ENCODE data around the gene RAB11FIP3. TPM values are rescaled to one million over a fixed set of nuclear protein-coding genes. Genes with fewer than 3 reads are reported as not detected.
A peak's percentile ranks its signal among the peaks of the same experiment; 100 is the strongest.
"Not testable (repeated sequence)": the region's sequence is repeated elsewhere in the genome, so short reads cannot be mapped to it uniquely, and the experiment has no call there.

The RAB11FIP3 gene, protein sequence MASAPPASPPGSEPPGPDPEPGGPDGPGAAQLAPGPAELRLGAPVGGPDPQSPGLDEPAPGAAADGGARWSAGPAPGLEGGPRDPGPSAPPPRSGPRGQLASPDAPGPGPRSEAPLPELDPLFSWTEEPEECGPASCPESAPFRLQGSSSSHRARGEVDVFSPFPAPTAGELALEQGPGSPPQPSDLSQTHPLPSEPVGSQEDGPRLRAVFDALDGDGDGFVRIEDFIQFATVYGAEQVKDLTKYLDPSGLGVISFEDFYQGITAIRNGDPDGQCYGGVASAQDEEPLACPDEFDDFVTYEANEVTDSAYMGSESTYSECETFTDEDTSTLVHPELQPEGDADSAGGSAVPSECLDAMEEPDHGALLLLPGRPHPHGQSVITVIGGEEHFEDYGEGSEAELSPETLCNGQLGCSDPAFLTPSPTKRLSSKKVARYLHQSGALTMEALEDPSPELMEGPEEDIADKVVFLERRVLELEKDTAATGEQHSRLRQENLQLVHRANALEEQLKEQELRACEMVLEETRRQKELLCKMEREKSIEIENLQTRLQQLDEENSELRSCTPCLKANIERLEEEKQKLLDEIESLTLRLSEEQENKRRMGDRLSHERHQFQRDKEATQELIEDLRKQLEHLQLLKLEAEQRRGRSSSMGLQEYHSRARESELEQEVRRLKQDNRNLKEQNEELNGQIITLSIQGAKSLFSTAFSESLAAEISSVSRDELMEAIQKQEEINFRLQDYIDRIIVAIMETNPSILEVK
- 10 to 100 TPM; 33.2 to 93.2 TPM for total RNA-seq

DNA sequence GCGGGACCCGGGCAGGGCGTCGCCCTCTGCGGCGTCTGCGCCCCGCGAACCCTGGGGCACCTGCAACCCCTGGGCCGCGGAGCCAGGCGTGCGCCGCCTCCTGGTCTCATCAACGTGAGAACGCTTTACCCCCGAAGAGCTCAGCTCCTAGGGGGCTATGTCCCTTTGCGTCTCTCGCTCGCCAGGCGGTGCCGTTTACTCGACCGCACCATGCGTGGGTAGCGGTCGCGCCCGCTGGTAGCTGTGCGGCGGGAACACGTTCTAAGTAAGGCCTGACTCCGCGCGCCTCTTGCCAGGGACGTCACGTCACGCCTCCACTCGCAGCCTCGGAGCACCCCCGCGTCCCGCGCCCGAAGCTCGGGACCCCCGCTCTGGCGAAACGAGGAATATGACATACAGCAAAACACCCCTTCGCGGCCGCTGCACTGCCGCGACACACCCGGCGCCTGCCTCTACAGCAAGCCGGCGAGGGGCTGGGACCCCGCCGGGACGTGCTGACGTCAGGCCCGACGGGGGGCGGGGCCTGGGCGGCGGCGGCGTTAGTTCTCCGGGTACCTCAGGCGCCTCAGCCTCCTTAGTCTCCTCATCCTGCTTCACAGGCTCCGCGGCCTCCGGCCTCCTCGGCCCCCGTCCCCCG lies at the start of gene RAB11FIP3:
Gene RAB11FIP3 (plus strand): TSS at position 568 of the 637 bp plus-strand sequence. CDS start 358 bp downstream, outside the sequence.
- Histone ChIP-seq H3K9me3 (no peaks in the 10 kb centered on the region), H3K27ac (peak within 1 kb of the TSS; percentile 90 to 96), H3K4me3 (peak within 1 kb of the TSS; percentile 54 to 62), H3K27me3 (replicated peaks; ENCODE audit: insufficient read depth) (no peaks in the 10 kb centered on the region), H3K36me3 (no peaks in the 10 kb centered on the region), H3K4me1 (replicated peaks) (peaks cover 7% of the 10 kb centered on the region)
- WGBS, result under 1% methylated on average over 45 of the region's 77 CpGs
- intact Hi-C loops (cut with DNase I), result loop anchor here (2.0 kb wide), 1 partner anchor 102 kb away; the partner anchor contains the start of gene CAPN15
- peak; percentile 78 for DNase-seq (ENCODE audit: low spot score)
- TF ChIP-seq POLR2A (IDR thresholded peaks at IDR 0.05), result peak; percentile 60
- TF ChIP-seq, protein P1, sequence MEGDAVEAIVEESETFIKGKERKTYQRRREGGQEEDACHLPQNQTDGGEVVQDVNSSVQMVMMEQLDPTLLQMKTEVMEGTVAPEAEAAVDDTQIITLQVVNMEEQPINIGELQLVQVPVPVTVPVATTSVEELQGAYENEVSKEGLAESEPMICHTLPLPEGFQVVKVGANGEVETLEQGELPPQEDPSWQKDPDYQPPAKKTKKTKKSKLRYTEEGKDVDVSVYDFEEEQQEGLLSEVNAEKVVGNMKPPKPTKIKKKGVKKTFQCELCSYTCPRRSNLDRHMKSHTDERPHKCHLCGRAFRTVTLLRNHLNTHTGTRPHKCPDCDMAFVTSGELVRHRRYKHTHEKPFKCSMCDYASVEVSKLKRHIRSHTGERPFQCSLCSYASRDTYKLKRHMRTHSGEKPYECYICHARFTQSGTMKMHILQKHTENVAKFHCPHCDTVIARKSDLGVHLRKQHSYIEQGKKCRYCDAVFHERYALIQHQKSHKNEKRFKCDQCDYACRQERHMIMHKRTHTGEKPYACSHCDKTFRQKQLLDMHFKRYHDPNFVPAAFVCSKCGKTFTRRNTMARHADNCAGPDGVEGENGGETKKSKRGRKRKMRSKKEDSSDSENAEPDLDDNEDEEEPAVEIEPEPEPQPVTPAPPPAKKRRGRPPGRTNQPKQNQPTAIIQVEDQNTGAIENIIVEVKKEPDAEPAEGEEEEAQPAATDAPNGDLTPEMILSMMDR (IDR thresholded peaks at IDR 0.05), result peak in 3 of 4 experiments; percentile 21 to 31 (median 31)
- TF ChIP-seq POLR2AphosphoS5 (IDR thresholded peaks at IDR 0.05), result peak; percentile 73

DNA sequence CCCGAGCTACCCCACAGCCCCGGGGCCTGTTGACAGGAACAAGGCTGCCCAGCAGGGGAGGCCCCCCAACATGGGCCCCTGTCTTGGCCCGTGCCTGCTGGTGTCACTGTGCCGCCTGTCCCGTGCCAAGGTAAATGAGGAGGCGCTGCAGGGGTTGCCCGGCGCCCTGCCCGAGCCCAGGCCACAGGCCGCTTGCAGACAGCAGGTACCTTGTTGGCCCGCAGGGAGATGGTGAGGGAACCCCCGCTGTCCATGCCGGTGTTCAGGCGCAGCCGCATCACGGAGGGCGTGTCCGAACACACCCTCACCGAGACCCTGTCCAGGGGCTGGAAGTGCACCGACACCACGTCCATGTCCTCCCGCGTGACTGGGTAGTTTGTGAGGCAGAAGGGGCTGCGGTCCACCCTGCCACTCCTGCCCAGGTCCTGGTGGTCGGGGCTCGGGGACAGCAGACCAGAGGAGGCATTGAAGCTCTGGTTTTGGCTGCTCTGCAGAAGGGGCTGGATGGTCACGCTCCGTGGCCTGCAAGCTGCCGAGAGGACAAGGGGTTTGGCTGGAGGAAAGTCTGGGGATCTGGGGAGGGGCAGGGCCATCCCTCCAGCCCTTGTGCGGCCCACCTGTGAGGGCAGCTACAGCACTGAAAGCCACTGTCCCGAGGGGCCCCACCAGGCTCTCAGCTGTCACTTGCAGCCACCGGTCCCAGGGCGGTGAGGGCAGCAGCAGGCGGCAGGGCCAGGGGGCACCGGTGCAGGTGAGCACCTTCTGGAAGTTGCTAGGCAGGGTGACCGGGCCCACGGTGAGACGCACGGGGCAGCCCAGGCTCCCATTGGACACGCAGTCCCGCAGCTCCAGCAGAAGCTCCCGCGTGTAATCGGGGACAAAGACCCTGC lies 49.3 kb upstream of the RAB11FIP3 start:
- Histone ChIP-seq H3K9me3 (no peaks in the 10 kb centered on the region), H3K4me1 (replicated peaks) (peaks cover 14% of the 10 kb centered on the region), H3K27ac (no peak overlapping the region), H3K36me3 (peaks cover 6 to 16% of the 10 kb centered on the region in 2 donors), H3K27me3 (replicated peaks; ENCODE audit: insufficient read depth) (no peaks in the 10 kb centered on the region), H3K4me3 (no peak overlapping the region)
- no peak for DNase-seq (ENCODE audit: low spot score)
- intact Hi-C loops (cut with DNase I), result no loop called here
- TF ChIP-seq POLR2A (IDR thresholded peaks at IDR 0.05) (no peak), POLR2AphosphoS5 (IDR thresholded peaks at IDR 0.05) (no peak)
- 93% methylated on average over 37 of the region's 44 CpGs for WGBS

DNA sequence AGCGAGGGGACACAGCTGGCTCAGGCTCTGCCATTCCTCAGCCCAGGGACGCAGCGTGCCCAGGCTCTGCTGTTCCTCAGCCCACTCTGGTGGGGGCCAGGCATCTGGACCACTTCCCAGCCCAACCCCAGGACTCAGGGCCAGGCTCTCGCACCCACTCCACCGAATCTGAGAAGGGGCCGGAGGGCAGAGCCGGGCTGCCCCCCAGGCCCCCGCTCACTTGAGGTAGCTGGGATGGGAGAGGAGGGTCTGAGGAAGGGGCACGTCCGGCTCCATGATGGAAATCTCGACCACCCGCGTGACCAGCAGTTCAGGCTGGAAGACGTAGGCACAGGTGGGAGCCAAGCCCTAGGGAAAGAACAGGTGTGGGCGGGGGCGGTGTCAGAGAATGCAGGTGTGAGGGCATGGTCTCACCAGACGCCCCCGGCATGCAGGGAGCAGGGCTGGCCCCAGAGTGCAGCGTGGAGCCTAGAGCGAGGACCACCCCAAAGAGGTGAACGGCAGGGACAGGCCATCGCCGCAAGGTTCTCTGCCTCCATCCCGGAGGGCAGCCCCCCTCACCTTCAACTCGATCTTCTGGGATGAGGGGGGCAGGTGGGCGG lies 48.5 kb upstream of the RAB11FIP3 start:
- Histone ChIP-seq H3K36me3 (peaks cover 6 to 12% of the 10 kb centered on the region in 2 donors), H3K9me3 (no peaks in the 10 kb centered on the region), H3K27ac (no peak overlapping the region), H3K4me3 (no peak overlapping the region), H3K27me3 (replicated peaks; ENCODE audit: insufficient read depth) (no peaks in the 10 kb centered on the region), H3K4me1 (replicated peaks) (peaks cover 14% of the 10 kb centered on the region)
- TF ChIP-seq, protein P1 (IDR thresholded peaks at IDR 0.05), result no peak
- TF ChIP-seq POLR2A (IDR thresholded peaks at IDR 0.05) (no peak), POLR2AphosphoS5 (IDR thresholded peaks at IDR 0.05) (no peak)
- intact Hi-C loops (cut with DNase I), result no loop called here
- DNase-seq (ENCODE audit: low spot score), result no peak
- WGBS, result 92% methylated on average over 24 of the region's 26 CpGs

DNA sequence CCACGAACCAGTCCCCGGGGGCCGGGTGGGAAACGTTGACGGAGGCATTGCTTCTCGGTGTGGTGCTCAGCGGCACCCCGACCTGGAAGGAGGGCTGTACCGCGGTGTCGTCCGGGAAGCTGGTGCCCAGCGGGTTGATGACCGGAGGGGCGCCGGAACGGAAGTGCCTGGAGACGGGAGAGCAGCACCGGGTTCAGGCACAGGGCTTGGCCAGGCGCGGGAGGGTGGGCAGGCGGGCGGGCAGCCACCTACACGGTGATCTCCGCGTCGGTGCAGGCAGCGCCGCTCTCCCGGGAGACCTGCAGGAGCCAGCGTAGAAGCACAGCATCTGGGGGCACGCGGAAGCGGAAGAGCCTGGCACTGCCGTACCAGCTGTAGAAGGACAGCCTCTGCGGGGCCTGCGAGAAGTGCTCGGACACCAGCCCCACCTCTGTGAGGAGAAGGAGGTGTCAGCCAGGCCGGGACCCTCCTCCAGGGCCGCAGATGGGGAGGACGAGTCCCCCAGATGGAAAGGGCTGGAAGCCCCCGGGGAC lies 48.0 kb upstream of the RAB11FIP3 start:
- H3K27ac ChIP-seq, result no peak overlapping the region
- H3K27me3 ChIP-seq (replicated peaks; ENCODE audit: insufficient read depth), result no peaks in the 10 kb centered on the region
- H3K4me1 ChIP-seq (replicated peaks), result peaks cover 14% of the 10 kb centered on the region
- no peak for DNase-seq (ENCODE audit: low spot score)
- intact Hi-C loops (cut with DNase I), result no loop called here
- no peaks in the 10 kb centered on the region for H3K9me3 ChIP-seq
- TF ChIP-seq POLR2AphosphoS5 (IDR thresholded peaks at IDR 0.05) (no peak), POLR2A (IDR thresholded peaks at IDR 0.05) (no peak)
- TF ChIP-seq, protein P1 (IDR thresholded peaks at IDR 0.05), result no peak
- whole genome bisulfite sequencing, result 93% methylated on average over 42 of the region's 42 CpGs
- H3K4me3 ChIP-seq, result no peak overlapping the region
- peaks cover 6 to 8% of the 10 kb centered on the region in 2 donors for H3K36me3 ChIP-seq

DNA sequence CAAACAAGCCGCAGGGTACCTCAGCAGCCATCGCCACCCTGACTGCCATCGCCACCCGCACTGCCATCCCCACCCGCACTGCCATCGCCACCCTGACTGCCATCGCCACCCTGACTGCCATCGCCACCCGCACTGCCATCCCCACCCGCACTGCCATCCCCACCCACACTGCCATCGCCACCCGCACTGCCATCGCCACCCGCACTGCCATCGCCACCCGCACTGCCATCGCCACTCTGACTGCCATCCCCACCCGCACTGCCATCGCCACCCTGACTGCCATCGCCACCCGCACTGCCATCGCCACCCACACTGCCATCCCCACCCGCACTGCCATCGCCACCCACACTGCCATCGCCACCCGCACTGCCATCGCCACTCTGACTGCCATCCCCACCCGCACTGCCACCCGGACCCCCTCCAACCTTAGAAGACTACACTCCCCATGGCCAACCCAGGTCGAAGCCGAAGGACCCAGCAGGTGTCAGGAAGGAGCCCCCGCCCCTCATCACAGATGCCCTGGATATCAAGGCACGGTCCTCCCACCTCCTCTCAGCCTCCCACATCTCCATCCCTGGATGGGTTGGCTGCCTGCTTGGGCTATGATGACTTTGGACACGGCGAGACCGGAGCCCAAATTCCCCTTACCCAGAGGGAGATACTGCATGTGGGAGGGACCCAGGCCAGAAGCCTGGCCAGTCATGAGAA lies 47.2 kb upstream of the RAB11FIP3 start:
- DNase-seq (ENCODE audit: low spot score); H3K27me3 ChIP-seq (replicated peaks; ENCODE audit: insufficient read depth); H3K9me3 ChIP-seq; intact Hi-C loops (cut with DNase I); H3K36me3 ChIP-seq; H3K4me3 ChIP-seq: not testable (repeated sequence)
- WGBS, result 90% methylated on average over 36 of the region's 36 CpGs
- H3K27ac ChIP-seq, result peak overlapping the region in 1 of 2 donors; percentile 59
- peaks cover 14% of the 10 kb centered on the region for H3K4me1 ChIP-seq (replicated peaks)

Data from prostate gland (tissue), 2 donors.